ENCODE data around the gene ZNF3.

DNA sequence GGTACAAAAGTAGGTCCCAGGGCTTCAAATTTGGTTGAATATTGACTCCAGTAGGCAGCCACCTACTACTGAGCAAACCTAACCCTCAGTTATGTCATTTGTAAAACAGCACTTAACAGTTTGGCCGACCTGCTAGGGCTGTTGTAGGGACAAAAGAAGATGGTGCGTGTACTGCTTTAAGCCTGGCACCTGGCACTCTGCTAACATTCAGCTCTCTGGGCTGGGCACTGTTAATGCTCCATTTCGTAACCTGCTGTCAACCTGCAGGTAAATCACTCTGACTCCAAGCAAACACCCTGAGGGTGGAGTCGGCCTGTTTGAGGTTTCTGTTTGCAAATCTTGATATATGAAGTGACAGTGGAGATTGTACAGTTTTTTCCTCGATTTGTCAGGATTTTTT lies 58.9 kb downstream of the ZNF3 start:
- TF ChIP-seq GATA2 (IDR thresholded peaks at IDR 0.05; ENCODE audit: low read depth, low read length) (no peak), GATA3 (IDR thresholded peaks at IDR 0.05; ENCODE audit: low read depth, low read length) (no peak)
